B cell (primary cell): Measurements from ENCODE around the gene LRRC25.

Source experiments
- EZH2 ChIP-seq: IDR thresholded peaks from 2 replicates; pipeline ENCODE4 v1.6.1; 2012; ENCODE audit warnings: borderline replicate concordance, low read depth, mild to moderate bottlenecking, moderate library complexity, low read length; ENCODE audit not compliant: insufficient read depth, poor library complexity, severe bottlenecking
- TF ChIP-seq, protein P1 (sequence below): fragments of 200-600 bp; IDR thresholded peaks from one replicate; pipeline ENCODE4 v1.8.0; 2022; ENCODE audit warnings: antibody characterized with exemption, mild to moderate bottlenecking

- TF ChIP-seq, protein P1, sequence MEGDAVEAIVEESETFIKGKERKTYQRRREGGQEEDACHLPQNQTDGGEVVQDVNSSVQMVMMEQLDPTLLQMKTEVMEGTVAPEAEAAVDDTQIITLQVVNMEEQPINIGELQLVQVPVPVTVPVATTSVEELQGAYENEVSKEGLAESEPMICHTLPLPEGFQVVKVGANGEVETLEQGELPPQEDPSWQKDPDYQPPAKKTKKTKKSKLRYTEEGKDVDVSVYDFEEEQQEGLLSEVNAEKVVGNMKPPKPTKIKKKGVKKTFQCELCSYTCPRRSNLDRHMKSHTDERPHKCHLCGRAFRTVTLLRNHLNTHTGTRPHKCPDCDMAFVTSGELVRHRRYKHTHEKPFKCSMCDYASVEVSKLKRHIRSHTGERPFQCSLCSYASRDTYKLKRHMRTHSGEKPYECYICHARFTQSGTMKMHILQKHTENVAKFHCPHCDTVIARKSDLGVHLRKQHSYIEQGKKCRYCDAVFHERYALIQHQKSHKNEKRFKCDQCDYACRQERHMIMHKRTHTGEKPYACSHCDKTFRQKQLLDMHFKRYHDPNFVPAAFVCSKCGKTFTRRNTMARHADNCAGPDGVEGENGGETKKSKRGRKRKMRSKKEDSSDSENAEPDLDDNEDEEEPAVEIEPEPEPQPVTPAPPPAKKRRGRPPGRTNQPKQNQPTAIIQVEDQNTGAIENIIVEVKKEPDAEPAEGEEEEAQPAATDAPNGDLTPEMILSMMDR = no peak
- no peak for TF ChIP-seq EZH2
Observed at GRCh38 chr19:18427080-18427742, 29.8 kb upstream of the LRRC25 start.
